Measurements from ENCODE around the gene PKDCC. TPM values are rescaled to one million over a fixed set of nuclear protein-coding genes. Genes with fewer than 3 reads are reported as not detected.

The PKDCC gene
- total and polyA plus RNA-seq, 2 of the 8 experiments (the other 6 are each of a cell fraction or from before 2014, with no cell fraction given) = 49.9 to 80.1 TPM

DNA sequence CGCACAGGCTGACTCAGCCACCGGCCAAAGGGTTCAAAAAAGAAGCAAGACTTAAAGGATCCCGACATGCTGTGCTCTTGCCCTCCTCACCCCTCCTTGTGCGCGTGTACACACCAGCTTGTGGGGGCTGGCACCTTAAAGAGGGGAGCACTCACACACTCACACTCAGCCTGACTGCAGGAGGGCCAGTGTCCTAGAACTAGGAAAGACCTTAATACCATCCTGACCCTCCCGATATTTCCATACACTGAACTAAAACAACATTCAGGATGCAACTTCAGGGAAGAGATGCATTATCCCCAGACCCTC, 5.6 kb downstream of the PKDCC start:
- H3K79me2 ChIP-seq (ENCODE audit: control insufficient read depth in 1 of 2, insufficient read depth in 2 of 2, low read length in 2 of 2) = peaks cover 4 to 35% of the 10 kb centered on the region in 2 experiments; a peak in 3 of 4 replicates
- H3K23ac ChIP-seq (ENCODE audit: insufficient read length) = no peak overlapping the region
- POLR2A ChIA-PET (ENCODE audit: partially characterized antibody) = interaction anchor here (1.0 to 1.5 kb wide), 2 partner anchors 105 to 116 kb away, joined by 4 read pairs; no protein-coding TSS in a partner anchor
- no peak overlapping the region for H3K4me3 ChIP-seq (ENCODE audit: extremely low read depth in 1 of 4, insufficient read depth in 2 of 4, low read depth in 3 of 4, low read length in 4 of 4)
- H2BK12ac ChIP-seq (ENCODE audit: low read depth, low read length) = no peak overlapping the region
- no peak overlapping the region for H3K27ac ChIP-seq (ENCODE audit: low read depth, low read length)
- peaks cover 0 to 12% (median 10%) of the 10 kb centered on the region in 4 experiments; a peak in 5 of 7 replicates for H3K27me3 ChIP-seq (replicated peaks in 1 of 4; ENCODE audit: control insufficient read depth in 3 of 4, extremely low read depth in 1 of 4, insufficient read depth in 3 of 4, low read length in 3 of 4)
- H3K4me2 ChIP-seq (ENCODE audit: insufficient read depth in 1 of 2, low read depth in 2 of 2, low read length in 2 of 2) = peak overlapping the region in 1 of 2 experiments; percentile 79; a peak in 1 of 4 replicates
- no peak overlapping the region for H2BK120ac ChIP-seq (replicated peaks; ENCODE audit: low read depth, low read length)
- no peak overlapping the region for H4K91ac ChIP-seq (replicated peaks; ENCODE audit: insufficient read length, low read length)
- H3K79me1 ChIP-seq (ENCODE audit: low read depth, low read length) = peaks cover 11% of the 10 kb centered on the region; the same call in 1 of the 2 replicates
- DNase-seq (ENCODE audit: low read depth in 1 of 2, low spot score in 2 of 2) (no peak), FAIRE-seq (no peak)
- no peak overlapping the region; the same call in 1 of the 2 replicates for H2BK20ac ChIP-seq (ENCODE audit: low read length)
- CTCF ChIA-PET (ENCODE audit: partially characterized antibody) = interaction anchor here (0.6 to 12.5 kb wide), 19 partner anchors 9 to 259 kb away, joined by 3 to 157 read pairs (median 4); no protein-coding TSS in a partner anchor
- H3K4me1 ChIP-seq (replicated peaks in 1 of 4; ENCODE audit: control insufficient read depth in 3 of 4, insufficient read depth in 4 of 4, low read length in 3 of 4) = peaks cover 5 to 49% (median 39%) of the 10 kb centered on the region in 4 experiments
- H2AK5ac ChIP-seq (ENCODE audit: low read depth, low read length) = 0 out of 2 replicates have a peak overlapping the region, but pooled peaks have one; percentile 83
- H3K14ac ChIP-seq (ENCODE audit: insufficient read length) = no peak overlapping the region
- H3K36me3 ChIP-seq (ENCODE audit: control insufficient read depth in 2 of 4, insufficient read depth in 4 of 4, low read length in 3 of 4) = peaks cover 4 to 84% (median 21%) of the 10 kb centered on the region in 4 experiments; a peak in 7 of 8 replicates
- H2BK15ac ChIP-seq (ENCODE audit: low read length) = no peak overlapping the region
- 90% methylated on average over 4 of the region's 6 CpGs; no CpG with 5 or more reads in 1 of the 2 experiments for WGBS, 2 experiments (ENCODE audit: extremely low coverage in 1 of 2, insufficient coverage in 1 of 2, insufficient read length in 1 of 2, insufficient replicate concordance in 2 of 2, low coverage in 1 of 2, low lambda C conversion rate in 2 of 2, missing lambda C conversion rate in 1 of 2)
- H2AFZ ChIP-seq (ENCODE audit: low read length) = no peak overlapping the region
- H3K9ac ChIP-seq (replicated peaks in 1 of 4; ENCODE audit: extremely low read depth in 1 of 4, low read depth in 3 of 4, low read length in 3 of 4) = no peak overlapping the region; a peak in 1 of 7 replicates
- no peak overlapping the region for H4K5ac ChIP-seq (ENCODE audit: insufficient read length, low read depth, low read length)
- no peak overlapping the region for H4K8ac ChIP-seq (ENCODE audit: extremely low read depth, insufficient read depth, low read length)
- peaks cover 0 to 12% of the 10 kb centered on the region in 2 experiments for H4K20me1 ChIP-seq (replicated peaks in 1 of 2; ENCODE audit: control insufficient read depth in 1 of 2, insufficient read depth in 2 of 2, low read length in 2 of 2)
- H3K9me3 ChIP-seq (ENCODE audit: insufficient read depth in 2 of 2, low read depth in 1 of 2, low read length in 1 of 2) = no peaks in the 10 kb centered on the region
- H2BK5ac ChIP-seq (ENCODE audit: low read depth, low read length) = peak overlapping the region; percentile 48; the same call in 1 of the 2 replicates
- TF ChIP-seq TEAD4 (IDR thresholded peaks at IDR 0.05; ENCODE audit: low read depth, low read length) = no peak
- no peak for TF ChIP-seq KDM1A (IDR thresholded peaks at IDR 0.05; ENCODE audit: borderline replicate concordance, low read length)
- no peak for TF ChIP-seq SP4 (IDR thresholded peaks at IDR 0.05; ENCODE audit: low read length)
- TF ChIP-seq BACH1 (IDR thresholded peaks at IDR 0.05; ENCODE audit: low read length) = no peak
- no peak for TF ChIP-seq ASH2L (IDR thresholded peaks at IDR 0.05; ENCODE audit: low read length)
- TF ChIP-seq GABPA (IDR thresholded peaks at IDR 0.05; ENCODE audit: borderline replicate concordance, insufficient read depth, low read length) = no peak
- TF ChIP-seq SRF (IDR thresholded peaks at IDR 0.05; ENCODE audit: low read depth, low read length) = no peak
- TF ChIP-seq JUND (IDR thresholded peaks at IDR 0.05; ENCODE audit: low read length) = no peak
- TF ChIP-seq CEBPB (IDR thresholded peaks at IDR 0.05; ENCODE audit: low read depth, low read length) = no peak
- TF ChIP-seq RAD21 (IDR thresholded peaks at IDR 0.05 in 1 of 2, conservative IDR thresholded peaks at IDR 0.05 in 1 of 2; ENCODE audit: low read depth in 2 of 2, low read length in 2 of 2) = no peak
- TF ChIP-seq TBP (IDR thresholded peaks at IDR 0.05; ENCODE audit: low read depth, low read length) = no peak
- TF ChIP-seq SIX5 (IDR thresholded peaks at IDR 0.05; ENCODE audit: low read depth, low read length) = no peak
- no peak for TF ChIP-seq CREB1 (IDR thresholded peaks at IDR 0.05)
- no peak for TF ChIP-seq CHD1 (IDR thresholded peaks at IDR 0.05; ENCODE audit: low read depth, low read length)
- no peak overlapping the region for H3K18ac ChIP-seq (ENCODE audit: extremely low read depth, low read length)
- H3K23me2 ChIP-seq (ENCODE audit: low read depth, low read length) = peaks cover 19% of the 10 kb centered on the region
- H3K56ac ChIP-seq (replicated peaks; ENCODE audit: insufficient read length, low read depth, low read length) = no peak overlapping the region
- H3K4ac ChIP-seq (replicated peaks; ENCODE audit: insufficient read length, low read depth, low read length) = no peak overlapping the region
